IMR-90 (cell line): ENCODE data around the gene RBBP6. TPM values are rescaled to one million over a fixed set of nuclear protein-coding genes. Genes with fewer than 3 reads are reported as not detected.
"Not testable (repeated sequence)": the region's sequence is repeated elsewhere in the genome, so short reads cannot be mapped to it uniquely, and the experiment has no call there.

ENCODE experiments used
- ATAC-seq: fragments of 200-7000 bp; cut with Tn5 transposase; 2 replicates; pipeline ENCODE4 v1.9.1; 2020; ENCODE audit warnings: low read depth, mild to moderate bottlenecking, moderate library complexity
- BruUV-seq: library from RNA; stranded (reverse); fragments of 400-500 nt; replicated peaks from 2 replicates; lab custom pipeline; 2021; lab: Mats Ljungman, UMichigan
- CTCF ChIA-PET: fragments of 300-600 bp; formaldehyde crosslinking; extraction: SDS; loops from one replicate; lab custom pipeline; 2021; ENCODE audit warnings: antibody characterized with exemption; lab: Yijun Ruan, JAX
- POLR2A ChIA-PET: fragments of 300-600 bp; sonication (Branson Sonifier 250); formaldehyde crosslinking; loops from one replicate; lab custom pipeline; 2022; ENCODE audit warnings: antibody characterized with exemption; ENCODE audit not compliant: unreplicated experiment; lab: Charles Lee
- DNase-seq: peaks from one replicate; pipeline ENCODE4 v3.0.0; 2013
- H2AFZ ChIP-seq: replicated peaks from 2 replicates; pipeline ENCODE3; 2013; ENCODE audit warnings: low read length, mild to moderate bottlenecking; ENCODE audit not compliant: poor library complexity
- H2AK5ac ChIP-seq: 2 replicates; pipeline ENCODE4 v1.6.1; 2013; ENCODE audit warnings: low read depth, low read length, inconsistent platforms
- H2AK9ac ChIP-seq: replicated peaks from 2 replicates; pipeline ENCODE3; 2013; ENCODE audit warnings: mild to moderate bottlenecking, low read depth, low read length, moderate library complexity; ENCODE audit not compliant: poor library complexity
- H2BK120ac ChIP-seq: 2 replicates; pipeline ENCODE4 v1.6.1; 2013; ENCODE audit warnings: low read depth, low read length, inconsistent platforms
- H2BK15ac ChIP-seq: 3 replicates; pipeline ENCODE4 v1.6.1; 2013; ENCODE audit warnings: low read depth, low read length, inconsistent platforms
- H2BK20ac ChIP-seq: 2 replicates; pipeline ENCODE4 v1.6.1; 2013; ENCODE audit warnings: low read depth, mild to moderate bottlenecking, inconsistent platforms, low read length, moderate library complexity
- H2BK5ac ChIP-seq: 2 replicates; pipeline ENCODE4 v1.6.1; 2013; ENCODE audit warnings: mild to moderate bottlenecking, low read depth, low read length, inconsistent platforms; ENCODE audit not compliant: poor library complexity, severe bottlenecking
- H3K14ac ChIP-seq: replicated peaks from 2 replicates; pipeline ENCODE4 v1.6.1; 2013; ENCODE audit warnings: low read depth, low read length, inconsistent platforms
- H3K18ac ChIP-seq: 2 replicates; pipeline ENCODE4 v1.6.1; 2013; ENCODE audit warnings: low read depth, low read length, control low read depth
- H3K23ac ChIP-seq: 2 replicates; pipeline ENCODE4 v1.6.1; 2013; ENCODE audit warnings: low read depth, low read length, inconsistent platforms
- H3K27ac ChIP-seq: 2 replicates; pipeline ENCODE4 v1.5.1; 2013; ENCODE audit warnings: mild to moderate bottlenecking, control low read depth, low read length; ENCODE audit not compliant: insufficient read depth
- H3K27me3 ChIP-seq: 2 replicates; pipeline ENCODE4 v1.6.1; 2013; ENCODE audit warnings: low read length; ENCODE audit not compliant: control insufficient read depth, insufficient read depth
- H3K36me3 ChIP-seq: 2 replicates; pipeline ENCODE4 v1.6.1; 2013; ENCODE audit warnings: low read length, mixed read lengths; ENCODE audit not compliant: control insufficient read depth, insufficient read depth
- H3K4ac ChIP-seq: 2 replicates; pipeline ENCODE4 v1.6.1; 2013; ENCODE audit warnings: low read depth, low read length, inconsistent platforms
- H3K4me1 ChIP-seq: 2 replicates; pipeline ENCODE4 v1.6.1; 2013; ENCODE audit warnings: low read length, mixed read lengths; ENCODE audit not compliant: control insufficient read depth, insufficient read depth
- H3K4me2 ChIP-seq: 2 replicates; pipeline ENCODE4 v1.6.1; 2013; ENCODE audit warnings: low read depth, mild to moderate bottlenecking, control low read depth, low read length, moderate library complexity
- H3K4me3 ChIP-seq: 2 replicates; pipeline ENCODE4 v1.5.1; 2013; ENCODE audit warnings: low read depth, mild to moderate bottlenecking, control low read depth, low read length, moderate library complexity; ENCODE audit not compliant: insufficient read depth
- H3K56ac ChIP-seq: 2 replicates; pipeline ENCODE4 v1.6.1; 2013; ENCODE audit warnings: low read length, inconsistent platforms; ENCODE audit not compliant: insufficient read depth; ENCODE audit errors: extremely low read depth
- H3K79me1 ChIP-seq, 2 experiments: 2 replicates each; pipeline ENCODE4 v1.6.1; 2013; ENCODE audit warnings: low read length in 2 of 2, inconsistent platforms in 1 of 2, low read depth in 1 of 2
- H3K9ac ChIP-seq: 2 replicates; pipeline ENCODE4 v1.6.1; 2013; ENCODE audit warnings: low read depth, low read length, control low read depth
- H3K9me1 ChIP-seq: 2 replicates; pipeline ENCODE4 v1.6.1; 2013; ENCODE audit warnings: low read length, inconsistent platforms; ENCODE audit not compliant: insufficient read depth
- H3K9me3 ChIP-seq: 2 replicates; pipeline ENCODE4 v1.6.1; 2013; ENCODE audit warnings: low read length; ENCODE audit not compliant: control insufficient read depth, insufficient read depth
- H4K20me1 ChIP-seq: 2 replicates; pipeline ENCODE4 v1.6.1; 2013; ENCODE audit warnings: low read length, inconsistent platforms; ENCODE audit not compliant: insufficient read depth
- H4K5ac ChIP-seq: 2 replicates; pipeline ENCODE4 v1.6.1; 2013; ENCODE audit warnings: mild to moderate bottlenecking, low read depth, low read length, control low read depth
- H4K8ac ChIP-seq, 2 experiments: 2 replicates each; pipeline ENCODE4 v1.6.1; 2013; ENCODE audit warnings: low read depth in 2 of 2, low read length in 2 of 2, control low read depth in 1 of 2, inconsistent platforms in 1 of 2
- H4K91ac ChIP-seq: 2 replicates; pipeline ENCODE4 v1.6.1; 2013; ENCODE audit warnings: low read depth, low read length, inconsistent platforms; ENCODE audit not compliant: insufficient read depth
- WGBS, 2 experiments: methylation state at CpG; one replicate each; pipeline versions ENCODE4 v1.1.5 to v1.1.7; 2013; ENCODE audit warnings: missing lambda C conversion rate in 2 of 2; ENCODE audit not compliant: insufficient read length in 1 of 2; ENCODE audit errors: extremely low coverage in 2 of 2; 5-methylcytosine and 5-hydroxymethylcytosine counted together
- dilution Hi-C: fragments of 300-500 bp; cut with HindIII; formaldehyde crosslinking; loops from one replicate; pipeline ENCODE4 v1.14.3; 2018; ENCODE audit warnings: low sequenced_read_pairs; ENCODE audit not compliant: unreplicated experiment
- in situ Hi-C: fragments of 300-500 bp; cut with MboI; formaldehyde crosslinking; loops from 3 replicates; pipeline ENCODE4 v1.14.3; 2019; ENCODE audit warnings: low sequenced_read_pairs, inconsistent platforms, mixed read lengths
- intact Hi-C: fragments of 100-400 bp; cut with micrococcal nuclease; formaldehyde crosslinking; loops from 2 replicates; pipeline ENCODE4 v1.10.0; 2022
- polyA plus RNA-seq, 3 experiments: library from polyadenylated mRNA; depleted of rRNA; stranded (reverse); fragments of >200 nt; gene quantifications; 2 replicates each; pipeline ENCODE4 v1.2.3, GENCODE V29; 2012; ENCODE audit warnings: low replicate concordance in 1 of 3
- total RNA-seq: library from RNA; depleted of rRNA; stranded (reverse); fragments of >200 nt; gene quantifications from 2 replicates; pipeline ENCODE4 v1.2.3, GENCODE V29; 2012

Gene RBBP6
- total and polyA plus RNA-seq, 2 of the 4 experiments (the other 2 are of a cell fraction), result 7.2 to 17.8 TPM

DNA sequence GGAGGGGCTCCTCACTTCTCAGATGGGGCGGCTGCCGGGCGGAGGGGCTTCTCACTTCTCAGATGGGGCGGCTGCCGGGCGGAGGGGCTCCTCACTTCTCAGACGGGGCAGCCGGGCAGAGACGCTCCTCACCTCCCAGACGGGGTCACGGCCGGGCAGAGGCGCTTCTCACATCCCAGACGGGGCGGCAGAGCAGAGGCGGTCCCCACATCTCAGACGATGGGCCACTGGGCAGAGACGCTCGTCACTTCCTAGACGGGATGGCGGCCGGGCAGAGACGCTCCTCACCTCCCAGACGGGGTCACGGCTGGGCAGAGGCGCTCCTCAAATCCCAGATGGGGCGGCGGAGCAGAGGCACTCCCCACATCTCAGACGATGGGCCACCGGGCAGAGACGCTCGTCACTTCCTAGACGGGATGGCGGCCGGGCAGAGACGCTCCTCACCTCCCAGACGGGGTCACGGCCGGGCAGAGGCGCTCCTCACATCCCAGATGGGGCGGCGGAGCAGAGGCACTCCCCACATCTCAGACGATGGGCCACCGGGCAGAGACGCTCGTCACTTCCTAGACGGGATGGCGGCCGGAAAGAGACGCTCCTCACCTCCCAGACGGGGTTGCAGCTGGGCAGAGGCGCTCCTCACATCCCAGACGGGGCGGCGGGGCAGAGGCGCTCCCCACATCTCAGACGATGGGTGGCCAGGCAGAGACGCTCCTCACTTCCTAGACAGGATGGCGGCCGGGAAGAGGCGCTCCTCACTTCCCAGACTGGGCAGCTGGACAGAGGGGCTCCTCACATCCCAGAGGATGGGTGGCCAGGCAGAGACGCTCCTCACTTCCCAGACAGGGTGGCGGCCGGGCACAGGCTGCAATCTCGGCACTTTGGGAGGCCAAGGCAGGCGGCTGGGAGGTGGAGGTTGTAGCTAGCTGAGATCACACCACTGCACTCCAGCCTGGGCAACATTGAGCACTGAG, 35.4 kb downstream of the RBBP6 start:
- DNase-seq, H3K4ac ChIP-seq, H3K14ac ChIP-seq, H3K27me3 ChIP-seq, intact Hi-C loops, H2BK15ac ChIP-seq, H2AK5ac ChIP-seq, H2BK5ac ChIP-seq, H2BK20ac ChIP-seq, H4K5ac ChIP-seq, H2AFZ ChIP-seq, BruUV-seq, H3K9me3 ChIP-seq, H3K4me2 ChIP-seq, H3K18ac ChIP-seq, H3K79me1 ChIP-seq, H4K8ac ChIP-seq, H3K56ac ChIP-seq, H3K23ac ChIP-seq, H2AK9ac ChIP-seq, CTCF ChIA-PET, H4K20me1 ChIP-seq, H3K4me1 ChIP-seq, H3K9me1 ChIP-seq, ATAC-seq, H2BK120ac ChIP-seq, H3K4me3 ChIP-seq, H4K91ac ChIP-seq, H3K27ac ChIP-seq, POLR2A ChIA-PET, H3K9ac ChIP-seq: not testable (repeated sequence)
- 100% methylated on average over 14 of the region's 66 CpGs; no CpG with 5 or more reads in 1 of the 2 experiments for WGBS, 2 experiments
- in situ Hi-C loops, result loop anchor here (25.0 kb wide), 1 partner anchor 363 kb away; no protein-coding TSS in a partner anchor
- dilution Hi-C loops, result loop anchor here (25.0 kb wide), 1 partner anchor 213 kb away; no protein-coding TSS in a partner anchor
- peaks cover 11% of the 10 kb centered on the region for H3K36me3 ChIP-seq

GRCh38 chr16:24575791-24576190, 36.4 kb downstream of the RBBP6 start:
- H4K5ac ChIP-seq, H2AK9ac ChIP-seq, H3K9me1 ChIP-seq, H3K4ac ChIP-seq, in situ Hi-C loops, POLR2A ChIA-PET, H3K14ac ChIP-seq, H3K27me3 ChIP-seq, CTCF ChIA-PET, H3K27ac ChIP-seq, H3K9ac ChIP-seq, H3K56ac ChIP-seq, H3K36me3 ChIP-seq, H2BK20ac ChIP-seq, H3K4me2 ChIP-seq, H4K8ac ChIP-seq, DNase-seq, H3K18ac ChIP-seq, H4K20me1 ChIP-seq, H3K4me3 ChIP-seq, H3K23ac ChIP-seq, H2BK15ac ChIP-seq, H3K4me1 ChIP-seq, BruUV-seq, H4K91ac ChIP-seq, H3K9me3 ChIP-seq, dilution Hi-C loops, H2AK5ac ChIP-seq, H2AFZ ChIP-seq, ATAC-seq, intact Hi-C loops, H2BK5ac ChIP-seq, H3K79me1 ChIP-seq, H2BK120ac ChIP-seq: not testable (repeated sequence)
- 80% methylated on average over 1 of the region's 4 CpGs; no CpG with 5 or more reads in 1 of the 2 experiments for WGBS, 2 experiments
